Kidney capillary endothelial cell (primary cell): Measurements from ENCODE around the gene NACC2.
"Not testable (repeated sequence)": the region's sequence is repeated elsewhere in the genome, so short reads cannot be mapped to it uniquely, and the experiment has no call there.

ENCODE experiments used
- DNase-seq: peaks from one replicate; pipeline ENCODE4 v3.0.0-alpha.2; 2018; ENCODE audit warnings: low spot score

NACC2 gene

GRCh38 chr9:136080716-136081112 lies 14.4 kb downstream of the NACC2 start:
- no peak for DNase-seq

- DNase-seq, result no peak
These were observed 15.2 kb downstream of the NACC2 start for GRCh38 chr9:136079916-136080246.

- no peak for DNase-seq
These were observed 15.7 kb downstream of the NACC2 start for GRCh38 chr9:136079211-136079915.

GRCh38 chr9:136078498-136079011 lies 16.5 kb downstream of the NACC2 start:
- DNase-seq, result no peak

DNA sequence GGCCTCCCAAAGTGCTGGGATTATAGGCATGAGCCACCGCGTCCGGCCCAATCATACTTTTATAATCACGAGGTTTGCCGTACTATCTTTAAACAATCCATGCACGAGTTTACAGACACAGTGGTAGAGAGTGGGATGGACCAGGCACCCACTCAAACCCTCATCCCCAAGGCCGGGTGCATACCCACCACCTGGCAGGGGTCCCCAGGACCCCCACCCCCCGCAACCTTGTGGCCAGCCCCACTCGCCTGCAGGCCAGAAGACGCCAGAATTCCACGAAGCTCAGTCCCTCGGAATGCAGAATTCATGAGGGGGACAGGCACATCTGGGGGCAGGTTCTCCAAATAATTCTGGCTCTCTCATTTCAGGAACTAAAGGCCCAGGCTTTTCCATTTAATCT lies 17.1 kb downstream of the NACC2 start:
- no peak for DNase-seq

DNA sequence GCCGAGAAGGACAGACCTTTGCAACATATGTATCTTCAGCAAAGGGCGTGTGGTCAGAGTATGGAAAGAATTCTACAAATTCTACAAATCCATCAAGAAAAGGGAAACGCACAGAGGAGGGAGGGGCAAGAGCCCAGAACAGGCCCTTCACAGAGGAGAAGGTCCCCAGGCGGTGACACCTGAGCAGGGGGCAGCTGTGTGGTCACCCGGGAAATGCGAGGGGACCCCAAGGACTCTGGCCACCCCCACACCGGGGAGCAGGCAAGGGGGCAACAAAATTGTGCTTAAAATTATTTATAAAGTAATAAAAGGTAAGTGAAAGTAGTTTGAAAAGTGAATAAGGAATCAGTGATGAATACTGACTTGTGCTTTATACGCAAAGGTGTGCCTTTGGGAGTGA lies 17.6 kb downstream of the NACC2 start:
- DNase-seq, result no peak

GRCh38 chr9:136075881-136076678 lies 19.0 kb downstream of the NACC2 start:
- DNase-seq, result no peak

GRCh38 chr9:136075134-136075841 lies 19.8 kb downstream of the NACC2 start:
- DNase-seq, result no peak

DNA sequence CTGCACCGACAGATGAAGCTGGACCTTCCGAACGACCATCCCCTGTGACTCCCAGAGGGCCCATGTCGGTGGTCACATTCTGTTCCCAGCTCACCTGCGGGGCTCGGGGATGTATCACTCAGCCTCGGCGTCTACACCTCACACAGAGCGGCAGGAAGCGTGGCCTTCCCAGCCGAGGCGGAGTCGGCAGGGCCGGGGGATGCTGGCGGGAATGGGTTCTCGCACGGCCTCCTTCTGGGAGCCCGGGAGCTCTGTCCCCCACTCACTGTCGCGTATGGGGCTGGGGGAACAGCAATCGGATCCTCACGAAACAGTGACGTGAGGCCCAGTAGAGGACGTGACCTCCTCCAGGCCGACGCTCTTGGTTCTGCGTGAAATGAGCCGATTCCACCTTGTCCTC lies 20.4 kb downstream of the NACC2 start:
- no peak for DNase-seq

GRCh38 chr9:136062657-136063439 lies 32.2 kb downstream of the NACC2 start:
- no peak for DNase-seq

DNA sequence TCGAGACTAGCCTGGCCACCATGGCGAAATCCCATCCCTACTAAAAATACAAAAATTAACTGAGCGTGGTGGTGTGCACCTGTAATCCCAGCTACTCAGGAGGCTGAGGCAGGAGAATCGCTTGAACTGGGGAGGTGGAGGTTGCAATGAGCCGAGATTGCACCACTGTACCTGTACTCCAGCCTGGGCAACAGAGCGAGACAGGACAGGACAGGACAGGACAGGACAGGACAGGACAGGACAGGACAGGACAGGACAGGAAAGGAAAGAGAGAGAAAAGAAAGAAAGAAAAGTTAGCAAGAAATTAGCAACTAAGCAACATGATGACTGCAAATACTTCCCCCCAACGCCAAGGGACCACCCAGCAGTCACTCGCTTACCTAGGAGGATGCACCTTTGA lies 33.2 kb downstream of the NACC2 start:
- not testable (repeated sequence) for DNase-seq

- no peak for DNase-seq
These were observed 33.7 kb downstream of the NACC2 start for GRCh38 chr9:136061405-136061804.

- no peak for DNase-seq
These were observed 34.3 kb downstream of the NACC2 start for GRCh38 chr9:136060671-136061371.

DNA sequence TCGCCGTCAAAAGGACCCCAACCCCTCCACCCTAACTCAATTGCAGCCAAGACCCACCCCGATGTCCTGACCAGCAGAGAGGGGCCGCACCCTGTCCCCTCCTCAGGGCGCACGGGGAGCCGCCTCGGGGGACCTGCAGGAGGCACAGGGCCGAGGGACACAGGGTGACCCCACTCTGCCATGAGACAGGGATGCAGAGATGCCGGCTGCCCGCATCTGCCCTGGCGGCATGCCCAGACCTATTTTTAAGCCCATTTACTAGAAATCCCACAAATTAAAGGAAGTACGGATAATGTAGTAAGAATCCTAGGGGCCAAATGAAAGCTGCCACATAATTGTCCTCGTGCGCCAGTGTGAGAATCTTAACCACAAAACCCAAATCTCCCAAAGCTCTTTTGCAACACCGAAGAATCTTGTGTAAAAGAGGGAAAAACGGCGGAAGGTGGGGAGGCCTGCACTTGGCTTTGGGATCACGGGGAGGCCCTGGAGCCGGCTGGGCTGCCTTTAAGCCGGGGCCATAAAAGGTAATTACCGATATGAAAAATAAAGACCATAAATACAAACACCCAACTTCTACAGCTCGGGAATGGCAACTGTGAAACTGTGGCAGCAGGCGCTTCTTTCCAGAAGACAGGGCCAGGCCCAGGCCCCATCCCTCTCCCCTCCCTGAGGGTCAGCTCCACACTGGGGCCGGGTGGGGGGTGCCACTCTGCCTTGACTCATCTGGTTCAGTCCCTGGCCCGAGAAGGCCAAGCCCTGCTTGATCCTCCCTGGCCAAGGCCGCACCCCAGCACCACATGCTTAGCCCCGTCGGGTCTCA lies 35.0 kb downstream of the NACC2 start:
- DNase-seq, result no peak

- DNase-seq, result no peak
These were observed 35.7 kb downstream of the NACC2 start for GRCh38 chr9:136059321-136059791.

- no peak for DNase-seq
These were observed 36.2 kb downstream of the NACC2 start for GRCh38 chr9:136058801-136059302.

DNA sequence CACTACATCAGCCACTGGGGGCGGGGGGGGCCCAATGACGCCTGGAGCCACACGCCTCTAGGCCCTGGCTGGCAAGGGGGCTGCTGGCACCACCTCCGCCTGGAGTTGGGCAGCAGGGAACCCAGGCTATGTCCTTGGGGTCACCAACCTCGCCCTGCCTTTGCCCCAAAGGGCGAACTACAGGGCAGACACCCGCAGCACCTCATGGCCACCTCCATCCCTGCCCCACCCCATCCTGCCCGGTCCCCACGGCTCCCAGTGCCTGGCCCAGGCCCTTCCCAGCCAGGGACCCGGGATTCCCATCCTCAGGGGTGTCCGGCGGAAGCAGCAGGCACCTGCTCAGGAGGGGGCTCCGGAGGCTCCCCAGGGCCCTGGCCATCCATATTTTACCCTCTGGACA lies 37.0 kb downstream of the NACC2 start:
- no peak for DNase-seq

- no peak for DNase-seq
These were observed 37.6 kb downstream of the NACC2 start for GRCh38 chr9:136057236-136058081.

- no peak for DNase-seq
These were observed 38.4 kb downstream of the NACC2 start for GRCh38 chr9:136056546-136057235.
